Esophagus muscularis mucosa (tissue), 4 donors: ENCODE results near the gene EVL. TPM values are rescaled to one million over a fixed set of nuclear protein-coding genes. Genes with fewer than 3 reads are reported as not detected.

ENCODE experiments used
- DNase-seq: peaks from one replicate; pipeline ENCODE4 v3.0.0-alpha.2; 2017; ENCODE audit errors: extremely low spot score
- H3K27ac ChIP-seq, 4 donors: fragments of 200-600 bp; sonication (generic); replicated peaks in 1 of 4; 1 replicate in 3 of 4; 2 replicates in 1 of 4; pipeline ENCODE4 v1.5.1; 2016 to 2019; ENCODE audit warnings: mild to moderate bottlenecking in 1 of 4
- H3K27me3 ChIP-seq, 4 donors: fragments of 200-600 bp; sonication (generic); one replicate each; pipeline versions ENCODE4 v1.5.1 to v1.6.0; 2016 to 2019
- H3K36me3 ChIP-seq, 4 donors: fragments of 200-600 bp; sonication (generic); one replicate each; pipeline ENCODE4 v1.5.1; 2016 to 2019
- H3K4me1 ChIP-seq, 4 donors: fragments of 200-600 bp; sonication (generic); one replicate each; pipeline ENCODE4 v1.5.1; 2016 to 2019
- H3K4me3 ChIP-seq, 4 donors: fragments of 200-600 bp; sonication (generic); 1 replicate in 2 of 4; 2 replicates in 2 of 4; pipeline ENCODE4 v1.5.1; 2016 to 2019; ENCODE audit warnings: mild to moderate bottlenecking in 4 of 4, moderate library complexity in 1 of 4
- H3K9me3 ChIP-seq, 4 donors: fragments of 200-600 bp; sonication (generic); 1 replicate in 3 of 4; 2 replicates in 1 of 4; pipeline ENCODE4 v1.5.1; 2016 to 2019
- CTCF ChIP-seq, 3 experiments: fragments of 200-600 bp in 2 of 3; fragments of 450-650 bp in 1 of 3; sonication (generic) in 2 of 3; IDR thresholded peaks; one replicate each; pipeline ENCODE4 v1.5.1; 2017 to 2019; ENCODE audit warnings: antibody characterized with exemption in 3 of 3, mild to moderate bottlenecking in 2 of 3, moderate library complexity in 1 of 3
- EP300 ChIP-seq: sonication (generic); formaldehyde crosslinking; IDR thresholded peaks from one replicate; pipeline ENCODE4 v1.6.1; 2017; ENCODE audit warnings: antibody characterized with exemption
- POLR2A ChIP-seq: fragments of 450-650 bp; IDR thresholded peaks from one replicate; pipeline ENCODE4 v1.6.1; 2017; ENCODE audit warnings: antibody characterized with exemption, moderate library complexity, mild to moderate bottlenecking, low read depth
- POLR2AphosphoS5 ChIP-seq, 2 donors: sonication (generic); formaldehyde crosslinking; IDR thresholded peaks; one replicate each; pipeline ENCODE4 v1.6.1; 2017; ENCODE audit warnings: antibody characterized with exemption in 2 of 2
- WGBS: methylation state at CpG from one replicate; pipeline ENCODE4 v1.1.5; 2018; 5-methylcytosine and 5-hydroxymethylcytosine counted together
- intact Hi-C: fragments of 100-400 bp; cut with DNase I; formaldehyde crosslinking; loops from one replicate; pipeline ENCODE4 v1.15.1; 2023
- total RNA-seq, 4 donors: library from RNA; depleted of rRNA; stranded (reverse); fragments of >200 nt; gene quantifications; one replicate each; pipeline versions ENCODE4 v1.1.0 to v1.2.1, GENCODE V29; 2016

EVL gene
- total RNA-seq, 4 donors from 2014 or later, result 27.0 to 43.9 (median 37.3) TPM

GRCh38 chr14:100079726-100080005 lies 14.4 kb downstream of the EVL start:
- DNase-seq, result no peak
- Histone ChIP-seq H3K4me1 (peaks cover 13 to 35% (median 30%) of the 10 kb centered on the region in 4 donors), H3K27ac (no peak overlapping the region), H3K27me3 (no peaks in the 10 kb centered on the region), H3K36me3 (no peaks in the 10 kb centered on the region), H3K9me3 (no peaks in the 10 kb centered on the region), H3K4me3 (no peak overlapping the region)
- TF ChIP-seq POLR2A (no peak), POLR2AphosphoS5 (IDR thresholded peaks at IDR 0.05) (no peak), CTCF (IDR thresholded peaks at IDR 0.05) (no peak), EP300 (no peak)
- 94% methylated on average over 5 of the region's 5 CpGs for WGBS
- intact Hi-C loops, result no loop called here

GRCh38 chr14:100080206-100080605 lies 15.0 kb downstream of the EVL start:
- TF ChIP-seq POLR2AphosphoS5 (IDR thresholded peaks at IDR 0.05), result no peak
- no peak for TF ChIP-seq CTCF (IDR thresholded peaks at IDR 0.05)
- TF ChIP-seq EP300, result no peak
- no peak for TF ChIP-seq POLR2A
- H3K27me3 ChIP-seq, result no peaks in the 10 kb centered on the region
- no peak for DNase-seq
- intact Hi-C loops, result no loop called here
- no peak overlapping the region for H3K4me3 ChIP-seq
- H3K9me3 ChIP-seq, result no peaks in the 10 kb centered on the region
- H3K27ac ChIP-seq, result no peak overlapping the region
- H3K4me1 ChIP-seq, result peaks cover 13 to 33% (median 30%) of the 10 kb centered on the region in 4 donors
- no peaks in the 10 kb centered on the region for H3K36me3 ChIP-seq
- 98% methylated on average over 5 of the region's 5 CpGs for whole genome bisulfite sequencing

DNA sequence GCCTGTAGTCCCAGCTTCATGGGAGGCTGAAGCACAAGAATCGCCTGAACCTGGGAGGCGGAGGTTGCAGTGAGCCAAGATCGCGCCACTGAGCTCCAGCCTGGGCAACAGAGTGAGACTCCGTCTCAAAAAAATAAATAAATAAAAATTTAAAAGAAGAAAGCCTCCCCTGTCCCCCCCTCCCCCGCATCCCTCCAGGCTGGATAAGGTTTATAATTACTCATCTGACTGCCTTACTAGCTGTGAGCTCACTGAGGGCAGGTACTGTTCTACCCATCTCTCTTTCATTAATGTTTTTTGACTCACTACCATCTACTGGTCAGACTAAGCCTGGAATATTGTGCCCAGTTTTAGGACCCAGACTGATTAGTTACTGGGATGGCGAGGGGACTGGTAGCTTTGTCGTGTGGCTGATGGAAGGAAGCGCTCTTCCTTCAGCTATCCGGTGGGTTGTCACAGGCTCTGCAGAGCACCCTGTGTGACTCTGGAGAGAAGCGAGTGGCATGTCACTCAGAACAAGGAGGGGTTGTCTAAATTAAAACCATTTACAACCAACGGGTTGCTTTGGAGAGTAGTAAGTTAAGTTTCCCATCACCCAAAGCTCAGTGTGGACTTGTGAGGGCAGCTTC lies 16.9 kb downstream of the EVL start:
- no peak for TF ChIP-seq EP300
- no peak for TF ChIP-seq CTCF (IDR thresholded peaks at IDR 0.05)
- no peak for TF ChIP-seq POLR2A
- peaks cover 0 to 11% (median 3%) of the 10 kb centered on the region in 4 donors for H3K36me3 ChIP-seq
- no peak for DNase-seq
- no peak overlapping the region for H3K4me3 ChIP-seq
- WGBS, result 93% methylated on average over 12 of the region's 12 CpGs
- intact Hi-C loops, result no loop called here
- H3K27ac ChIP-seq, result no peak overlapping the region
- no peaks in the 10 kb centered on the region for H3K27me3 ChIP-seq
- no peaks in the 10 kb centered on the region for H3K9me3 ChIP-seq
- peaks cover 9 to 20% (median 17%) of the 10 kb centered on the region in 4 donors for H3K4me1 ChIP-seq

DNA sequence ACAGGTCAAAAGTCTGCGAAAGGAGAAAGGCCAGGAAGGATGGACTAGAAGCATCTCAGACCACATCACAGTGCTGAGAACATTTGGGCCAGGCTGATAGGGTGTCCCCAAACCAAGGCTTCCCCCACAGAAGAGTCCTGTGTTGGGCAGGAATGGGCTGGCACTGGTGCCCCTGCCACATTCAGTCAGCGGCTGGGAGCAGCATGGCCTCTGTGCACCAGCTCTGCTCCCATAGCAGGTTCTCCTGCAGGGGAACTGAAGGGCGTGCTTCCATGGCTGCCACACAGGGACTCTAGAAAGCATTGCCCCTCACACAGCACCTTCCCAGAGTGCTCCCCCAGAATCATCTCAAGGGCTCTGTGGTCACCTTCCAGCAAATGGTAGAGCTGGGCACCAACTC lies 17.5 kb downstream of the EVL start:
- intact Hi-C loops, result no loop called here
- Histone ChIP-seq H3K4me3 (no peak overlapping the region), H3K27ac (no peak overlapping the region), H3K9me3 (no peaks in the 10 kb centered on the region), H3K36me3 (peaks cover 0 to 13% (median 6%) of the 10 kb centered on the region in 4 donors), H3K27me3 (no peaks in the 10 kb centered on the region), H3K4me1 (peaks cover 9 to 20% (median 17%) of the 10 kb centered on the region in 4 donors)
- no peak for DNase-seq
- 92% methylated on average over 3 of the region's 3 CpGs for WGBS
- TF ChIP-seq EP300 (no peak), POLR2A (no peak), CTCF (IDR thresholded peaks at IDR 0.05) (no peak), POLR2AphosphoS5 (IDR thresholded peaks at IDR 0.05) (no peak)

GRCh38 chr14:100083706-100084105 lies 18.5 kb downstream of the EVL start:
- Histone ChIP-seq H3K27ac (no peak overlapping the region), H3K9me3 (no peaks in the 10 kb centered on the region), H3K4me1 (peaks cover 7 to 16% (median 10%) of the 10 kb centered on the region in 4 donors), H3K27me3 (no peaks in the 10 kb centered on the region), H3K36me3 (peaks cover 0 to 20% (median 6%) of the 10 kb centered on the region in 4 donors), H3K4me3 (no peak overlapping the region)
- DNase-seq, result no peak
- WGBS, result 57% methylated on average over 2 of the region's 2 CpGs
- TF ChIP-seq POLR2A (no peak), POLR2AphosphoS5 (IDR thresholded peaks at IDR 0.05) (no peak), CTCF (IDR thresholded peaks at IDR 0.05) (no peak)
- intact Hi-C loops, result no loop called here
